GM23338 (cell line): Measurements from ENCODE around the gene GYS2. TPM values are rescaled to one million over a fixed set of nuclear protein-coding genes. Genes with fewer than 3 reads are reported as not detected.

ENCODE experiments used
- ATAC-seq: fragments of 200-7000 bp; cut with Tn5 transposase; 3 replicates; pipeline ENCODE4 v1.9.1; 2020
- DNase-seq: peaks from one replicate; pipeline ENCODE4 v3.0.0-alpha.2; 2015; ENCODE audit warnings: low spot score
- H2AFZ ChIP-seq: fragments of 200-600 bp; sonication (generic); 2 replicates; pipeline ENCODE4 v1.8.0; 2016; ENCODE audit warnings: antibody characterized with exemption, mild to moderate bottlenecking, moderate library complexity
- H3F3A ChIP-seq: fragments of 200-600 bp; sonication (generic); replicated peaks from 2 replicates; pipeline ENCODE4 v1.8.0; 2017; ENCODE audit warnings: antibody characterized with exemption, mixed run types, low read depth
- H3K27ac ChIP-seq: fragments of 200-600 bp; sonication (generic); 2 replicates; pipeline ENCODE4 v1.6.1; 2016; ENCODE audit warnings: low read depth
- H3K27me3 ChIP-seq: fragments of 200-600 bp; sonication (generic); 2 replicates; pipeline ENCODE4 v1.8.0; 2016; ENCODE audit warnings: mild to moderate bottlenecking, mixed run types, moderate library complexity; ENCODE audit not compliant: insufficient read depth
- H3K36me3 ChIP-seq: fragments of 200-600 bp; sonication (generic); 2 replicates; pipeline ENCODE4 v1.8.0; 2016; ENCODE audit warnings: mild to moderate bottlenecking; ENCODE audit not compliant: insufficient read depth
- H3K4me1 ChIP-seq: fragments of 200-600 bp; sonication (generic); 2 replicates; pipeline ENCODE4 v1.8.0; 2016; ENCODE audit warnings: mild to moderate bottlenecking, moderate library complexity; ENCODE audit not compliant: insufficient read depth
- H3K4me2 ChIP-seq: fragments of 200-600 bp; sonication (generic); 2 replicates; pipeline ENCODE4 v1.7.1; 2017; ENCODE audit warnings: mixed run types
- H3K4me3 ChIP-seq: fragments of 200-600 bp; sonication (generic); 2 replicates; pipeline ENCODE4 v1.6.1; 2016; ENCODE audit warnings: mixed run types
- H3K79me2 ChIP-seq: fragments of 200-600 bp; sonication (generic); replicated peaks from 2 replicates; pipeline ENCODE4 v1.8.0; 2017; ENCODE audit warnings: mild to moderate bottlenecking; ENCODE audit not compliant: insufficient read depth
- H3K9me2 ChIP-seq: fragments of 200-600 bp; sonication (generic); 2 replicates; pipeline ENCODE4 v1.8.0; 2017; ENCODE audit not compliant: insufficient read depth
- H4K20me1 ChIP-seq: fragments of 200-600 bp; sonication (generic); replicated peaks from 2 replicates; pipeline ENCODE4 v1.8.0; 2017; ENCODE audit warnings: mild to moderate bottlenecking; ENCODE audit not compliant: insufficient read depth
- H3K27ac Mint-ChIP-seq: 2 replicates; pipeline ENCODE4 v1.8.0; 2020; ENCODE audit warnings: inconsistent platforms, mild to moderate bottlenecking, moderate library complexity, mixed read lengths
- H3K27me3 Mint-ChIP-seq: 3 replicates; pipeline ENCODE4 v1.8.0; 2022; ENCODE audit warnings: low read depth, mild to moderate bottlenecking, moderate library complexity, mixed read lengths, inconsistent platforms; ENCODE audit not compliant: insufficient read depth, poor library complexity
- H3K36me3 Mint-ChIP-seq: 3 replicates; pipeline ENCODE4 v1.8.0; 2021; ENCODE audit warnings: low read depth, mild to moderate bottlenecking, inconsistent platforms, moderate library complexity, mixed read lengths
- H3K4me1 Mint-ChIP-seq: 3 replicates; pipeline ENCODE4 v1.8.0; 2020; ENCODE audit warnings: mild to moderate bottlenecking, inconsistent platforms, mixed read lengths
- H3K4me3 Mint-ChIP-seq: 3 replicates; pipeline ENCODE4 v1.8.0; 2021; ENCODE audit warnings: moderate library complexity, mild to moderate bottlenecking, inconsistent platforms, mixed read lengths
- H3K9me3 Mint-ChIP-seq: 3 replicates; pipeline ENCODE4 v1.8.0; 2020; ENCODE audit warnings: moderate library complexity, mild to moderate bottlenecking, inconsistent platforms, mixed read lengths
- CREB1 ChIP-seq: fragments of 250-450 bp; sonication (Bioruptor Pico); IDR thresholded peaks from 2 replicates; pipeline ENCODE4 v1.5.0; 2020; ENCODE audit warnings: low read depth, mild to moderate bottlenecking, moderate library complexity
- EZH2 ChIP-seq: fragments of 200-600 bp; sonication (generic); IDR thresholded peaks from one replicate; pipeline ENCODE4 v1.8.0; 2017; ENCODE audit warnings: antibody characterized with exemption, mild to moderate bottlenecking, low read depth; ENCODE audit not compliant: unreplicated experiment
- EZH2phosphoT487 ChIP-seq: fragments of 200-600 bp; sonication (generic); IDR thresholded peaks from one replicate; pipeline ENCODE4 v1.8.1; 2018; ENCODE audit warnings: antibody characterized with exemption; ENCODE audit not compliant: unreplicated experiment
- JUNB ChIP-seq: IDR thresholded peaks from one replicate; pipeline ENCODE4 v1.6.1; 2016; ENCODE audit warnings: antibody characterized with exemption; ENCODE audit not compliant: unreplicated experiment
- NANOG ChIP-seq: IDR thresholded peaks from 2 replicates; pipeline ENCODE4 v1.6.1; 2016; ENCODE audit warnings: antibody characterized with exemption, borderline replicate concordance
- POLR2AphosphoS5 ChIP-seq: IDR thresholded peaks from 2 replicates; pipeline ENCODE4 v1.6.1; 2016; ENCODE audit warnings: antibody characterized with exemption, low read depth
- STAT1 ChIP-seq: IDR thresholded peaks from one replicate; pipeline ENCODE4 v1.6.1; 2016; ENCODE audit warnings: antibody characterized with exemption; ENCODE audit not compliant: unreplicated experiment
- ZNF114 ChIP-seq: fragments of 250-450 bp; sonication (Bioruptor Pico); IDR thresholded peaks from 2 replicates; pipeline ENCODE4 v1.5.0; 2020; ENCODE audit warnings: mild to moderate bottlenecking, moderate library complexity
- ZNF331 ChIP-seq: fragments of 250-450 bp; sonication (Bioruptor Pico); IDR thresholded peaks from 2 replicates; pipeline ENCODE4 v1.5.0; 2020; ENCODE audit warnings: low read depth, mild to moderate bottlenecking, moderate library complexity
- polyA plus RNA-seq: library from polyadenylated mRNA; unstranded; fragments of >200 nt; fragmentation: Nextera tagmentation; extraction: Ambion mirVana; gene quantifications from 2 replicates; pipeline ENCODE4 v1.2.1, GENCODE V29; 2016
- total RNA-seq: library from RNA; depleted of rRNA; stranded (reverse); fragments of >200 nt; shearing (Covaris generic); gene quantifications from 2 replicates; pipeline ENCODE4 v1.2.3, GENCODE V29; 2014
- TF ChIP-seq, protein P1 (sequence below): fragments of 250-450 bp; sonication (Bioruptor Pico); IDR thresholded peaks from 2 replicates; pipeline ENCODE4 v1.5.0; 2020; ENCODE audit warnings: mild to moderate bottlenecking, moderate library complexity
- TF ChIP-seq, protein P2 (sequence below): IDR thresholded peaks from one replicate; pipeline ENCODE4 v1.6.1; 2018; ENCODE audit warnings: antibody characterized with exemption; ENCODE audit not compliant: unreplicated experiment
- TF ChIP-seq, protein P3 (sequence below): IDR thresholded peaks from 2 replicates; pipeline ENCODE4 v1.6.1; 2016; ENCODE audit warnings: antibody characterized with exemption
- TF ChIP-seq, protein P4 (sequence below), 2 experiments: fragments of 200-600 bp in 1 of 2; sonication (generic) in 1 of 2; conservative IDR thresholded peaks; 2 replicates each; pipeline versions ENCODE4 v1.5.1 to v1.6.1; 2016 to 2017; ENCODE audit warnings: antibody characterized with exemption in 2 of 2, low read depth in 2 of 2, mild to moderate bottlenecking in 2 of 2, moderate library complexity in 1 of 2

Gene GYS2
- total and polyA plus RNA-seq, 2 experiments from 2014 or later, result not detected

DNA sequence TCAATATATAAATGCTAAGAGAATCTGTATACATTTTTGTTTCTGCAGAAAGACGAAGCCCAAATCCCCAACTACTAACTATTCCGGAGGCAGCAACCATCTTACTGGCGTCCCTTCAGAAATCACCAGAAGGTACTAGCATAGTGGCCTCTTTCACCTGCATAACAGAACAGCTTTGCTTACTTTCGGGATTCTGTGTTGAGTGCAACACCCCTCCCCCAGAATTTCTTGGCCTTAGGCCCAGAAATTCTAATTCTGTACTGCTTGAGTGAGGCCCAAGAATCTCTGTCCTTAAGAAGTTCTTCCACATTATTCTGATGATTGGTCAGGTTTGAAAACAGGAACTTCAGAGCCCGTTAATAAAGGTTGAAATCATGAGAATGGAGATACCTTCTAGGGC lies 75.7 kb downstream of the GYS2 start:
- H3K79me2 ChIP-seq, result no peaks in the 10 kb centered on the region
- H3F3A ChIP-seq, result no peaks in the 10 kb centered on the region
- peaks cover 5% of the 10 kb centered on the region for H3K4me1 ChIP-seq
- TF ChIP-seq JUNB, result no peak
- TF ChIP-seq EZH2, result no peak
- TF ChIP-seq POLR2AphosphoS5, result no peak
- no peak for TF ChIP-seq NANOG
- no peak for TF ChIP-seq ZNF331 (CRISPR knock-in tag)
- TF ChIP-seq, protein P1, sequence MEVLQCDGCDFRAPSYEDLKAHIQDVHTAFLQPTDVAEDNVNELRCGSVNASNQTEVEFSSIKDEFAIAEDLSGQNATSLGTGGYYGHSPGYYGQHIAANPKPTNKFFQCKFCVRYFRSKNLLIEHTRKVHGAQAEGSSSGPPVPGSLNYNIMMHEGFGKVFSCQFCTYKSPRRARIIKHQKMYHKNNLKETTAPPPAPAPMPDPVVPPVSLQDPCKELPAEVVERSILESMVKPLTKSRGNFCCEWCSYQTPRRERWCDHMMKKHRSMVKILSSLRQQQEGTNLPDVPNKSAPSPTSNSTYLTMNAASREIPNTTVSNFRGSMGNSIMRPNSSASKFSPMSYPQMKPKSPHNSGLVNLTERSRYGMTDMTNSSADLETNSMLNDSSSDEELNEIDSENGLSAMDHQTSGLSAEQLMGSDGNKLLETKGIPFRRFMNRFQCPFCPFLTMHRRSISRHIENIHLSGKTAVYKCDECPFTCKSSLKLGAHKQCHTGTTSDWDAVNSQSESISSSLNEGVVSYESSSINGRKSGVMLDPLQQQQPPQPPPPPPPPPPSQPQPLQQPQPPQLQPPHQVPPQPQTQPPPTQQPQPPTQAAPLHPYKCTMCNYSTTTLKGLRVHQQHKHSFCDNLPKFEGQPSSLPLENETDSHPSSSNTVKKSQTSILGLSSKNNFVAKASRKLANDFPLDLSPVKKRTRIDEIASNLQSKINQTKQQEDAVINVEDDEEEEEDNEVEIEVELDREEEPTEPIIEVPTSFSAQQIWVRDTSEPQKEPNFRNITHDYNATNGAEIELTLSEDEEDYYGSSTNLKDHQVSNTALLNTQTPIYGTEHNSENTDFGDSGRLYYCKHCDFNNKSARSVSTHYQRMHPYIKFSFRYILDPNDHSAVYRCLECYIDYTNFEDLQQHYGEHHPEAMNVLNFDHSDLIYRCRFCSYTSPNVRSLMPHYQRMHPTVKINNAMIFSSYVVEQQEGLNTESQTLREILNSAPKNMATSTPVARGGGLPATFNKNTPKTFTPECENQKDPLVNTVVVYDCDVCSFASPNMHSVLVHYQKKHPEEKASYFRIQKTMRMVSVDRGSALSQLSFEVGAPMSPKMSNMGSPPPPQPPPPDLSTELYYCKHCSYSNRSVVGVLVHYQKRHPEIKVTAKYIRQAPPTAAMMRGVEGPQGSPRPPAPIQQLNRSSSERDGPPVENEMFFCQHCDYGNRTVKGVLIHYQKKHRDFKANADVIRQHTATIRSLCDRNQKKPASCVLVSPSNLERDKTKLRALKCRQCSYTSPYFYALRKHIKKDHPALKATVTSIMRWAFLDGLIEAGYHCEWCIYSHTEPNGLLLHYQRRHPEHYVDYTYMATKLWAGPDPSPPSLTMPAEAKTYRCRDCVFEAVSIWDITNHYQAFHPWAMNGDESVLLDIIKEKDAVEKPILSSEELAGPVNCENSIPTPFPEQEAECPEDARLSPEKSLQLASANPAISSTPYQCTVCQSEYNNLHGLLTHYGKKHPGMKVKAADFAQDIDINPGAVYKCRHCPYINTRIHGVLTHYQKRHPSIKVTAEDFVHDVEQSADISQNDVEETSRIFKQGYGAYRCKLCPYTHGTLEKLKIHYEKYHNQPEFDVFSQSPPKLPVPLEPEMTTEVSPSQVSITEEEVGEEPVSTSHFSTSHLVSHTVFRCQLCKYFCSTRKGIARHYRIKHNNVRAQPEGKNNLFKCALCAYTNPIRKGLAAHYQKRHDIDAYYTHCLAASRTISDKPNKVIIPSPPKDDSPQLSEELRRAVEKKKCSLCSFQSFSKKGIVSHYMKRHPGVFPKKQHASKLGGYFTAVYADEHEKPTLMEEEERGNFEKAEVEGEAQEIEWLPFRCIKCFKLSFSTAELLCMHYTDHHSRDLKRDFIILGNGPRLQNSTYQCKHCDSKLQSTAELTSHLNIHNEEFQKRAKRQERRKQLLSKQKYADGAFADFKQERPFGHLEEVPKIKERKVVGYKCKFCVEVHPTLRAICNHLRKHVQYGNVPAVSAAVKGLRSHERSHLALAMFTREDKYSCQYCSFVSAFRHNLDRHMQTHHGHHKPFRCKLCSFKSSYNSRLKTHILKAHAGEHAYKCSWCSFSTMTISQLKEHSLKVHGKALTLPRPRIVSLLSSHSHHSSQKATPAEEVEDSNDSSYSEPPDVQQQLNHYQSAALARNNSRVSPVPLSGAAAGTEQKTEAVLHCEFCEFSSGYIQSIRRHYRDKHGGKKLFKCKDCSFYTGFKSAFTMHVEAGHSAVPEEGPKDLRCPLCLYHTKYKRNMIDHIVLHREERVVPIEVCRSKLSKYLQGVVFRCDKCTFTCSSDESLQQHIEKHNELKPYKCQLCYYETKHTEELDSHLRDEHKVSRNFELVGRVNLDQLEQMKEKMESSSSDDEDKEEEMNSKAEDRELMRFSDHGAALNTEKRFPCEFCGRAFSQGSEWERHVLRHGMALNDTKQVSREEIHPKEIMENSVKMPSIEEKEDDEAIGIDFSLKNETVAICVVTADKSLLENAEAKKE (CRISPR knock-in tag), result no peak
- no peak for TF ChIP-seq EZH2phosphoT487
- TF ChIP-seq, protein P2, sequence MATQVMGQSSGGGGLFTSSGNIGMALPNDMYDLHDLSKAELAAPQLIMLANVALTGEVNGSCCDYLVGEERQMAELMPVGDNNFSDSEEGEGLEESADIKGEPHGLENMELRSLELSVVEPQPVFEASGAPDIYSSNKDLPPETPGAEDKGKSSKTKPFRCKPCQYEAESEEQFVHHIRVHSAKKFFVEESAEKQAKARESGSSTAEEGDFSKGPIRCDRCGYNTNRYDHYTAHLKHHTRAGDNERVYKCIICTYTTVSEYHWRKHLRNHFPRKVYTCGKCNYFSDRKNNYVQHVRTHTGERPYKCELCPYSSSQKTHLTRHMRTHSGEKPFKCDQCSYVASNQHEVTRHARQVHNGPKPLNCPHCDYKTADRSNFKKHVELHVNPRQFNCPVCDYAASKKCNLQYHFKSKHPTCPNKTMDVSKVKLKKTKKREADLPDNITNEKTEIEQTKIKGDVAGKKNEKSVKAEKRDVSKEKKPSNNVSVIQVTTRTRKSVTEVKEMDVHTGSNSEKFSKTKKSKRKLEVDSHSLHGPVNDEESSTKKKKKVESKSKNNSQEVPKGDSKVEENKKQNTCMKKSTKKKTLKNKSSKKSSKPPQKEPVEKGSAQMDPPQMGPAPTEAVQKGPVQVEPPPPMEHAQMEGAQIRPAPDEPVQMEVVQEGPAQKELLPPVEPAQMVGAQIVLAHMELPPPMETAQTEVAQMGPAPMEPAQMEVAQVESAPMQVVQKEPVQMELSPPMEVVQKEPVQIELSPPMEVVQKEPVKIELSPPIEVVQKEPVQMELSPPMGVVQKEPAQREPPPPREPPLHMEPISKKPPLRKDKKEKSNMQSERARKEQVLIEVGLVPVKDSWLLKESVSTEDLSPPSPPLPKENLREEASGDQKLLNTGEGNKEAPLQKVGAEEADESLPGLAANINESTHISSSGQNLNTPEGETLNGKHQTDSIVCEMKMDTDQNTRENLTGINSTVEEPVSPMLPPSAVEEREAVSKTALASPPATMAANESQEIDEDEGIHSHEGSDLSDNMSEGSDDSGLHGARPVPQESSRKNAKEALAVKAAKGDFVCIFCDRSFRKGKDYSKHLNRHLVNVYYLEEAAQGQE, result no peak
- TF ChIP-seq, protein P3, sequence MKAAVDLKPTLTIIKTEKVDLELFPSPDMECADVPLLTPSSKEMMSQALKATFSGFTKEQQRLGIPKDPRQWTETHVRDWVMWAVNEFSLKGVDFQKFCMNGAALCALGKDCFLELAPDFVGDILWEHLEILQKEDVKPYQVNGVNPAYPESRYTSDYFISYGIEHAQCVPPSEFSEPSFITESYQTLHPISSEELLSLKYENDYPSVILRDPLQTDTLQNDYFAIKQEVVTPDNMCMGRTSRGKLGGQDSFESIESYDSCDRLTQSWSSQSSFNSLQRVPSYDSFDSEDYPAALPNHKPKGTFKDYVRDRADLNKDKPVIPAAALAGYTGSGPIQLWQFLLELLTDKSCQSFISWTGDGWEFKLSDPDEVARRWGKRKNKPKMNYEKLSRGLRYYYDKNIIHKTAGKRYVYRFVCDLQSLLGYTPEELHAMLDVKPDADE, result no peak
- TF ChIP-seq, protein P4, sequence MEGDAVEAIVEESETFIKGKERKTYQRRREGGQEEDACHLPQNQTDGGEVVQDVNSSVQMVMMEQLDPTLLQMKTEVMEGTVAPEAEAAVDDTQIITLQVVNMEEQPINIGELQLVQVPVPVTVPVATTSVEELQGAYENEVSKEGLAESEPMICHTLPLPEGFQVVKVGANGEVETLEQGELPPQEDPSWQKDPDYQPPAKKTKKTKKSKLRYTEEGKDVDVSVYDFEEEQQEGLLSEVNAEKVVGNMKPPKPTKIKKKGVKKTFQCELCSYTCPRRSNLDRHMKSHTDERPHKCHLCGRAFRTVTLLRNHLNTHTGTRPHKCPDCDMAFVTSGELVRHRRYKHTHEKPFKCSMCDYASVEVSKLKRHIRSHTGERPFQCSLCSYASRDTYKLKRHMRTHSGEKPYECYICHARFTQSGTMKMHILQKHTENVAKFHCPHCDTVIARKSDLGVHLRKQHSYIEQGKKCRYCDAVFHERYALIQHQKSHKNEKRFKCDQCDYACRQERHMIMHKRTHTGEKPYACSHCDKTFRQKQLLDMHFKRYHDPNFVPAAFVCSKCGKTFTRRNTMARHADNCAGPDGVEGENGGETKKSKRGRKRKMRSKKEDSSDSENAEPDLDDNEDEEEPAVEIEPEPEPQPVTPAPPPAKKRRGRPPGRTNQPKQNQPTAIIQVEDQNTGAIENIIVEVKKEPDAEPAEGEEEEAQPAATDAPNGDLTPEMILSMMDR (conservative IDR thresholded peaks at IDR 0.05; ENCODE audit: low read depth in 2 of 2), result no peak
- no peak for TF ChIP-seq ZNF114 (CRISPR knock-in tag)
- TF ChIP-seq STAT1, result no peak
- no peak for TF ChIP-seq CREB1 (CRISPR knock-in tag)
- no peaks in the 10 kb centered on the region for H3K9me2 ChIP-seq
- H3K27ac ChIP-seq, result no peak overlapping the region
- no peaks in the 10 kb centered on the region for H3K36me3 ChIP-seq
- no peak overlapping the region for H2AFZ ChIP-seq
- no peak for ATAC-seq
- DNase-seq, result no peak
- Mint-ChIP-seq H3K27ac (no peak overlapping the region), H3K27me3 (peaks cover 17% of the 10 kb centered on the region), H3K9me3 (peaks cover 3% of the 10 kb centered on the region; the same call in 1 of the 3 replicates), H3K4me3 (peak overlapping the region; percentile 75; the same call in 2 of the 3 replicates), H3K4me1 (peaks cover 12% of the 10 kb centered on the region; the same call in 2 of the 3 replicates), H3K36me3 (no peaks in the 10 kb centered on the region)
- no peaks in the 10 kb centered on the region for H4K20me1 ChIP-seq
- H3K27me3 ChIP-seq, result peaks cover 62% of the 10 kb centered on the region
- H3K4me3 ChIP-seq, result no peak overlapping the region
- H3K4me2 ChIP-seq, result no peak overlapping the region
